Measurements from ENCODE around the gene COMMD1.

- TF ChIP-seq POLR2AphosphoS5 (IDR thresholded peaks at IDR 0.05; ENCODE audit: low read depth, low read length) (no peak), TAF1 (IDR thresholded peaks at IDR 0.05; ENCODE audit: borderline replicate concordance, insufficient read depth, low read length) (no peak)
- TF ChIP-seq, protein P1, sequence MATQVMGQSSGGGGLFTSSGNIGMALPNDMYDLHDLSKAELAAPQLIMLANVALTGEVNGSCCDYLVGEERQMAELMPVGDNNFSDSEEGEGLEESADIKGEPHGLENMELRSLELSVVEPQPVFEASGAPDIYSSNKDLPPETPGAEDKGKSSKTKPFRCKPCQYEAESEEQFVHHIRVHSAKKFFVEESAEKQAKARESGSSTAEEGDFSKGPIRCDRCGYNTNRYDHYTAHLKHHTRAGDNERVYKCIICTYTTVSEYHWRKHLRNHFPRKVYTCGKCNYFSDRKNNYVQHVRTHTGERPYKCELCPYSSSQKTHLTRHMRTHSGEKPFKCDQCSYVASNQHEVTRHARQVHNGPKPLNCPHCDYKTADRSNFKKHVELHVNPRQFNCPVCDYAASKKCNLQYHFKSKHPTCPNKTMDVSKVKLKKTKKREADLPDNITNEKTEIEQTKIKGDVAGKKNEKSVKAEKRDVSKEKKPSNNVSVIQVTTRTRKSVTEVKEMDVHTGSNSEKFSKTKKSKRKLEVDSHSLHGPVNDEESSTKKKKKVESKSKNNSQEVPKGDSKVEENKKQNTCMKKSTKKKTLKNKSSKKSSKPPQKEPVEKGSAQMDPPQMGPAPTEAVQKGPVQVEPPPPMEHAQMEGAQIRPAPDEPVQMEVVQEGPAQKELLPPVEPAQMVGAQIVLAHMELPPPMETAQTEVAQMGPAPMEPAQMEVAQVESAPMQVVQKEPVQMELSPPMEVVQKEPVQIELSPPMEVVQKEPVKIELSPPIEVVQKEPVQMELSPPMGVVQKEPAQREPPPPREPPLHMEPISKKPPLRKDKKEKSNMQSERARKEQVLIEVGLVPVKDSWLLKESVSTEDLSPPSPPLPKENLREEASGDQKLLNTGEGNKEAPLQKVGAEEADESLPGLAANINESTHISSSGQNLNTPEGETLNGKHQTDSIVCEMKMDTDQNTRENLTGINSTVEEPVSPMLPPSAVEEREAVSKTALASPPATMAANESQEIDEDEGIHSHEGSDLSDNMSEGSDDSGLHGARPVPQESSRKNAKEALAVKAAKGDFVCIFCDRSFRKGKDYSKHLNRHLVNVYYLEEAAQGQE (IDR thresholded peaks at IDR 0.05; ENCODE audit: insufficient read depth in 1 of 2, low read depth in 2 of 2, low read length in 2 of 2), result no peak
Observed at GRCh38 chr2:61857224-61857623, 48.2 kb upstream of the COMMD1 start.
